ENCODE results near the gene OFD1. TPM values are rescaled to one million over a fixed set of nuclear protein-coding genes. Genes with fewer than 3 reads are reported as not detected.
A peak's percentile ranks its signal among the peaks of the same experiment; 100 is the strongest.

The OFD1 gene
- total and polyA plus RNA-seq, 2 of the 8 experiments (the other 6 are each of a cell fraction or from before 2014, with no cell fraction given): 8.0 to 23.4 TPM

GRCh38 chrX:13689741-13690211, 44.8 kb upstream of the OFD1 start:
- Histone ChIP-seq H3K9ac (replicated peaks in 1 of 4; ENCODE audit: extremely low read depth in 1 of 4, low read depth in 3 of 4, low read length in 3 of 4) (peak overlapping the region; percentile 13 to 83 (median 78)), H3K56ac (replicated peaks; ENCODE audit: insufficient read length, low read depth, low read length) (no peak overlapping the region), H2BK12ac (ENCODE audit: low read depth, low read length) (no peak overlapping the region), H3K4me2 (ENCODE audit: insufficient read depth in 1 of 2, low read depth in 2 of 2, low read length in 2 of 2) (peak overlapping the region; percentile 70 to 71), H4K8ac (ENCODE audit: extremely low read depth, insufficient read depth, low read length) (no peak overlapping the region), H4K91ac (replicated peaks; ENCODE audit: insufficient read length, low read length) (peak overlapping the region; percentile 42), H2BK15ac (ENCODE audit: low read length) (no peak overlapping the region), H3K9me3 (ENCODE audit: insufficient read depth in 2 of 2, low read depth in 1 of 2, low read length in 1 of 2) (no peaks in the 10 kb centered on the region), H3K4me3 (ENCODE audit: extremely low read depth in 1 of 4, insufficient read depth in 2 of 4, low read depth in 3 of 4, low read length in 4 of 4) (peak overlapping the region; percentile 80 to 91 (median 86)), H3K4ac (replicated peaks; ENCODE audit: insufficient read length, low read depth, low read length) (no peak overlapping the region), H3K27ac (ENCODE audit: low read depth, low read length) (no peak overlapping the region), H3K79me2 (ENCODE audit: control insufficient read depth in 1 of 2, insufficient read depth in 2 of 2, low read length in 2 of 2) (peaks cover 4 to 52% of the 10 kb centered on the region in 2 experiments), H2BK20ac (ENCODE audit: low read length) (no peak overlapping the region), H2BK120ac (replicated peaks; ENCODE audit: low read depth, low read length) (no peak overlapping the region), H2AFZ (ENCODE audit: low read length) (no peak overlapping the region), H4K5ac (ENCODE audit: insufficient read length, low read depth, low read length) (no peak overlapping the region), H2BK5ac (ENCODE audit: low read depth, low read length) (0 out of 2 replicates have a peak overlapping the region, but pooled peaks have one; percentile 52), H3K18ac (ENCODE audit: extremely low read depth, low read length) (no peak overlapping the region), H3K4me1 (replicated peaks in 1 of 4; ENCODE audit: control insufficient read depth in 3 of 4, insufficient read depth in 4 of 4, low read length in 3 of 4) (peaks cover 0 to 7% (median 3%) of the 10 kb centered on the region in 4 experiments; a peak in 4 of 7 replicates), H3K23ac (ENCODE audit: insufficient read length) (no peak overlapping the region), H3K79me1 (ENCODE audit: low read depth, low read length) (no peaks in the 10 kb centered on the region), H3K36me3 (ENCODE audit: control insufficient read depth in 2 of 4, insufficient read depth in 4 of 4, low read length in 3 of 4) (no peaks in the 10 kb centered on the region; a peak in 1 of 8 replicates), H3K27me3 (replicated peaks in 1 of 4; ENCODE audit: control insufficient read depth in 3 of 4, extremely low read depth in 1 of 4, insufficient read depth in 3 of 4, low read length in 3 of 4) (peaks cover 0 to 2% (median 0%) of the 10 kb centered on the region in 4 experiments; a peak in 2 of 7 replicates), H4K20me1 (replicated peaks in 1 of 2; ENCODE audit: control insufficient read depth in 1 of 2, insufficient read depth in 2 of 2, low read length in 2 of 2) (peaks cover 0 to 11% of the 10 kb centered on the region in 2 experiments), H3K14ac (ENCODE audit: insufficient read length) (no peak overlapping the region), H3K23me2 (ENCODE audit: low read depth, low read length) (peaks cover 4% of the 10 kb centered on the region; the same call in 1 of the 2 replicates), H2AK5ac (ENCODE audit: low read depth, low read length) (no peak overlapping the region)
- CTCF ChIA-PET (ENCODE audit: partially characterized antibody): no interaction called here
- DNase-seq (ENCODE audit: low read depth in 1 of 2, low spot score in 2 of 2) (no peak), FAIRE-seq (no peak)
- WGBS, 2 experiments (ENCODE audit: extremely low coverage in 1 of 2, insufficient coverage in 1 of 2, insufficient read length in 1 of 2, insufficient replicate concordance in 2 of 2, low coverage in 1 of 2, low lambda C conversion rate in 2 of 2, missing lambda C conversion rate in 1 of 2): 0% methylated on average over 7 of the region's 16 CpGs; no CpG with 5 or more reads in 1 of the 2 experiments
- POLR2A ChIA-PET (ENCODE audit: partially characterized antibody): interaction anchor here (0.7 to 0.9 kb wide), 2 partner anchors 46 to 54 kb away, joined by 3 to 4 read pairs; no protein-coding TSS in a partner anchor
- TF ChIP-seq SIRT6 (IDR thresholded peaks at IDR 0.05; ENCODE audit: low read length): no peak
- no peak for TF ChIP-seq EGR1 (IDR thresholded peaks at IDR 0.05; ENCODE audit: borderline replicate concordance, low read depth, low read length)
- no peak for TF ChIP-seq EZH2 (IDR thresholded peaks at IDR 0.05; ENCODE audit: low read depth, low read length, severe bottlenecking)
- TF ChIP-seq PHF8 (conservative IDR thresholded peaks at IDR 0.05; ENCODE audit: low read depth, low read length): no peak
- TF ChIP-seq CHD2 (IDR thresholded peaks at IDR 0.05; ENCODE audit: low read length): no peak
- TF ChIP-seq RFX5 (IDR thresholded peaks at IDR 0.05; ENCODE audit: borderline replicate concordance, low read depth, low read length): no peak
- no peak; a peak in 1 of 3 replicates for TF ChIP-seq POLR2A (IDR thresholded peaks at IDR 0.05; ENCODE audit: control extremely low read depth in 1 of 2, low read depth in 2 of 2, low read length in 2 of 2)
- no peak for TF ChIP-seq CREB1 (IDR thresholded peaks at IDR 0.05)
- no peak for TF ChIP-seq CTBP2 (IDR thresholded peaks at IDR 0.05; ENCODE audit: borderline replicate concordance, insufficient read depth, insufficient read length, low read length)
- TF ChIP-seq CBX5 (IDR thresholded peaks at IDR 0.05; ENCODE audit: low read depth, low read length): no peak
- TF ChIP-seq SIN3A (conservative IDR thresholded peaks at IDR 0.05 in 1 of 2, IDR thresholded peaks at IDR 0.05 in 1 of 2; ENCODE audit: low read depth in 1 of 2, low read length in 2 of 2): no peak
- no peak for TF ChIP-seq KDM5A (IDR thresholded peaks at IDR 0.05; ENCODE audit: low read length)
- TF ChIP-seq GTF2F1 (IDR thresholded peaks at IDR 0.05; ENCODE audit: borderline replicate concordance, low read depth, low read length): no peak
- TF ChIP-seq FOSL1 (IDR thresholded peaks at IDR 0.05; ENCODE audit: insufficient read depth, low read depth, low read length): no peak

Data from H1 (cell line).